Measurements from ENCODE around the gene MAPK8.

DNA sequence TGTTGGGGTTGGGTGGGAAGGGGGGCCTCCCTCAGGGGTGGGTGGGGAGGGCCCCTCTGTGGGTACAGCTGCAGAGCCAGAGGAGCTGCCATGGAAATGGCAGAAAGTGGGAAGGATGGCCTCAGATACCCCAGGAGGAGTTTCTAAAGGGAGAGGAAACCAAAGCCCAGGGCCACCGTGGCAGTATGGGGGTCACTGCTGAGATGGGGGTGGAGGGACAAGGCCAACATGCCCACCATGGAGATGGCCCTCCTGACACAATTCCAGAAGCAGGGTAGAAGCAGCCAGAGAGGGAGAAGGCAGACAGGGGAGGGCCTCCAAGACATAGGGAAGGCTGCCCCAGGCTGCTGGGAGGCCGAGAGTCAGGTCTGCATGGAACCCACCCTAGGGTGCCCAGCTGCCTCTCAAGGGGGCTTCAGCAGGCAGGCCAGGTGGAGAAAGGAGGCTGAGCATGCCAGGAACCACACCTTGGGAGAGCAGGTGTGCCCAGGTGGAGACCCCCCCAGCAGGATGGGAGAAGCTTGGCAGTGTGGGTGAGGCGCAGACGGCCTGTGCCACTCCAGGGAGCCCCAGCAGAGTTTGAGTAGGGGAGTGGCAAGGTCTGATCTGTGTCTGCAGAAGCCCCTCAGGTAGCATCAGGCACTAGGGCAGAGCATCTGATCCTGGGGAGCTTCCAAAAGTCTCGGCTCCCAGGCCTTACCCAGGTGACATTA is 151.6 kb downstream of the MAPK8 start:
- TF ChIP-seq JUN (IDR thresholded peaks at IDR 0.05; ENCODE audit: borderline replicate concordance, low read depth, low read length) (no peak), JUN (CRISPR knock-in tag; IDR thresholded peaks at IDR 0.05; ENCODE audit: borderline replicate concordance) (no peak), PTBP1 (IDR thresholded peaks at IDR 0.05; ENCODE audit: low read depth, low read length) (no peak), SRSF3 (IDR thresholded peaks at IDR 0.05; ENCODE audit: insufficient read depth, low read length) (no peak), FUS (optimal IDR thresholded peaks at IDR 0.05; ENCODE audit: low read depth, low read length) (no peak), CEBPB (tag; IDR thresholded peaks at IDR 0.05) (no peak), HNRNPLL (IDR thresholded peaks at IDR 0.05; ENCODE audit: low read depth, low read length, poor library complexity, severe bottlenecking) (no peak), ZNF24 (IDR thresholded peaks at IDR 0.05) (no peak), CHD2 (IDR thresholded peaks at IDR 0.05; ENCODE audit: low read depth, low read length) (no peak)
- TF ChIP-seq, protein P1, sequence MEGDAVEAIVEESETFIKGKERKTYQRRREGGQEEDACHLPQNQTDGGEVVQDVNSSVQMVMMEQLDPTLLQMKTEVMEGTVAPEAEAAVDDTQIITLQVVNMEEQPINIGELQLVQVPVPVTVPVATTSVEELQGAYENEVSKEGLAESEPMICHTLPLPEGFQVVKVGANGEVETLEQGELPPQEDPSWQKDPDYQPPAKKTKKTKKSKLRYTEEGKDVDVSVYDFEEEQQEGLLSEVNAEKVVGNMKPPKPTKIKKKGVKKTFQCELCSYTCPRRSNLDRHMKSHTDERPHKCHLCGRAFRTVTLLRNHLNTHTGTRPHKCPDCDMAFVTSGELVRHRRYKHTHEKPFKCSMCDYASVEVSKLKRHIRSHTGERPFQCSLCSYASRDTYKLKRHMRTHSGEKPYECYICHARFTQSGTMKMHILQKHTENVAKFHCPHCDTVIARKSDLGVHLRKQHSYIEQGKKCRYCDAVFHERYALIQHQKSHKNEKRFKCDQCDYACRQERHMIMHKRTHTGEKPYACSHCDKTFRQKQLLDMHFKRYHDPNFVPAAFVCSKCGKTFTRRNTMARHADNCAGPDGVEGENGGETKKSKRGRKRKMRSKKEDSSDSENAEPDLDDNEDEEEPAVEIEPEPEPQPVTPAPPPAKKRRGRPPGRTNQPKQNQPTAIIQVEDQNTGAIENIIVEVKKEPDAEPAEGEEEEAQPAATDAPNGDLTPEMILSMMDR (IDR thresholded peaks at IDR 0.05 in 2 of 3, conservative IDR thresholded peaks at IDR 0.05 in 1 of 3; ENCODE audit: insufficient read depth in 2 of 3, low read depth in 1 of 3, low read length in 3 of 3) = no peak
- TF ChIP-seq, protein P2, sequence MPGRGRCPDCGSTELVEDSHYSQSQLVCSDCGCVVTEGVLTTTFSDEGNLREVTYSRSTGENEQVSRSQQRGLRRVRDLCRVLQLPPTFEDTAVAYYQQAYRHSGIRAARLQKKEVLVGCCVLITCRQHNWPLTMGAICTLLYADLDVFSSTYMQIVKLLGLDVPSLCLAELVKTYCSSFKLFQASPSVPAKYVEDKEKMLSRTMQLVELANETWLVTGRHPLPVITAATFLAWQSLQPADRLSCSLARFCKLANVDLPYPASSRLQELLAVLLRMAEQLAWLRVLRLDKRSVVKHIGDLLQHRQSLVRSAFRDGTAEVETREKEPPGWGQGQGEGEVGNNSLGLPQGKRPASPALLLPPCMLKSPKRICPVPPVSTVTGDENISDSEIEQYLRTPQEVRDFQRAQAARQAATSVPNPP (IDR thresholded peaks at IDR 0.05; ENCODE audit: borderline replicate concordance, insufficient read depth, insufficient read length) = no peak

All from K562 (cell line).